GM23338 (cell line): Measurements from ENCODE around the gene EPB41L5.

Experiments
- CREB1 ChIP-seq: fragments of 250-450 bp; sonication (Bioruptor Pico); IDR thresholded peaks from 2 replicates; pipeline ENCODE4 v1.5.0; 2020; ENCODE audit warnings: low read depth, mild to moderate bottlenecking, moderate library complexity
- CTCF ChIP-seq, 2 experiments: fragments of 200-600 bp in 1 of 2; sonication (generic) in 1 of 2; conservative IDR thresholded peaks; 2 replicates each; pipeline versions ENCODE4 v1.5.1 to v1.6.1; 2016 to 2017; ENCODE audit warnings: antibody characterized with exemption in 2 of 2, low read depth in 2 of 2, mild to moderate bottlenecking in 2 of 2, moderate library complexity in 1 of 2
- ETS1 ChIP-seq: IDR thresholded peaks from 2 replicates; pipeline ENCODE4 v1.6.1; 2016; ENCODE audit warnings: antibody characterized with exemption
- EZH2 ChIP-seq: fragments of 200-600 bp; sonication (generic); IDR thresholded peaks from one replicate; pipeline ENCODE4 v1.8.0; 2017; ENCODE audit warnings: antibody characterized with exemption, mild to moderate bottlenecking, low read depth; ENCODE audit not compliant: unreplicated experiment
- POLR2AphosphoS5 ChIP-seq: IDR thresholded peaks from 2 replicates; pipeline ENCODE4 v1.6.1; 2016; ENCODE audit warnings: antibody characterized with exemption, low read depth
- ZNF114 ChIP-seq: fragments of 250-450 bp; sonication (Bioruptor Pico); IDR thresholded peaks from 2 replicates; pipeline ENCODE4 v1.5.0; 2020; ENCODE audit warnings: mild to moderate bottlenecking, moderate library complexity

- TF ChIP-seq CTCF (conservative IDR thresholded peaks at IDR 0.05; ENCODE audit: low read depth in 2 of 2), result no peak
- no peak for TF ChIP-seq CREB1
- no peak for TF ChIP-seq EZH2
- TF ChIP-seq ZNF114, result no peak
- no peak for TF ChIP-seq POLR2AphosphoS5
- TF ChIP-seq ETS1, result no peak
Measured at GRCh38 chr2:120044336-120044735, 31.5 kb downstream of the EPB41L5 start.
